Neuronal stem cell (in vitro differentiated cells): ENCODE data around the gene GPRASP2. TPM values are rescaled to one million over a fixed set of nuclear protein-coding genes. Genes with fewer than 3 reads are reported as not detected.
"Not testable (repeated sequence)": the region's sequence is repeated elsewhere in the genome, so short reads cannot be mapped to it uniquely, and the experiment has no call there.

ENCODE experiments used
- DNase-seq: peaks from one replicate; pipeline ENCODE4 v3.0.0-alpha.2; 2013; ENCODE audit warnings: low spot score
- H2AFZ ChIP-seq: one replicate; pipeline ENCODE4 v1.6.1; 2013; ENCODE audit warnings: mild to moderate bottlenecking, low read length, inconsistent platforms
- H2AK5ac ChIP-seq: 2 replicates; pipeline ENCODE4 v1.6.1; 2013; ENCODE audit warnings: low read depth, mild to moderate bottlenecking, inconsistent platforms, low read length, moderate library complexity, mixed read lengths
- H2BK120ac ChIP-seq: 2 replicates; pipeline ENCODE4 v1.6.1; 2013; ENCODE audit warnings: low read depth, mild to moderate bottlenecking, inconsistent platforms, low read length, moderate library complexity, mixed read lengths
- H2BK12ac ChIP-seq: one replicate; pipeline ENCODE4 v1.6.1; 2013; ENCODE audit warnings: low read length, inconsistent platforms
- H2BK15ac ChIP-seq: 2 replicates; pipeline ENCODE4 v1.6.1; 2013; ENCODE audit warnings: mild to moderate bottlenecking, low read length, inconsistent platforms, mixed read lengths
- H2BK5ac ChIP-seq: one replicate; pipeline ENCODE4 v1.6.1; 2013; ENCODE audit warnings: inconsistent platforms, mild to moderate bottlenecking, low read length, moderate library complexity
- H3K14ac ChIP-seq: one replicate; pipeline ENCODE4 v1.6.1; 2013; ENCODE audit warnings: low read length, inconsistent platforms
- H3K18ac ChIP-seq: 2 replicates; pipeline ENCODE4 v1.6.1; 2013; ENCODE audit warnings: low read length, inconsistent platforms
- H3K23ac ChIP-seq: 2 replicates; pipeline ENCODE4 v1.6.1; 2013; ENCODE audit warnings: low read depth, mild to moderate bottlenecking, mixed read lengths, low read length, inconsistent platforms; ENCODE audit not compliant: poor library complexity
- H3K27ac ChIP-seq: replicated peaks from 3 replicates; pipeline ENCODE4 v1.5.1; 2013; ENCODE audit warnings: low read length, inconsistent platforms
- H3K27me3 ChIP-seq, 3 experiments: 2 replicates each; pipeline ENCODE4 v1.6.1; 2013; ENCODE audit warnings: low read length in 3 of 3, mild to moderate bottlenecking in 2 of 3, inconsistent platforms in 1 of 3, low read depth in 1 of 3, mixed read lengths in 1 of 3, moderate library complexity in 1 of 3; ENCODE audit not compliant: control insufficient read depth in 3 of 3, insufficient read depth in 3 of 3
- H3K36me3 ChIP-seq, 2 donors: replicated peaks in 1 of 2; 2 replicates each; pipeline ENCODE4 v1.6.1; 2013; ENCODE audit warnings: low read length in 2 of 2; ENCODE audit not compliant: control insufficient read depth in 2 of 2, insufficient read depth in 2 of 2
- H3K4ac ChIP-seq: 2 replicates; pipeline ENCODE4 v1.6.1; 2013; ENCODE audit warnings: inconsistent platforms, mild to moderate bottlenecking, low read length, moderate library complexity
- H3K4me1 ChIP-seq, 2 donors: 1 replicate in 1 of 2; 2 replicates in 1 of 2; pipeline ENCODE4 v1.6.1; 2013; ENCODE audit warnings: low read length in 2 of 2, low read depth in 1 of 2; ENCODE audit not compliant: control insufficient read depth in 2 of 2, insufficient read depth in 1 of 2
- H3K4me2 ChIP-seq: one replicate; pipeline ENCODE4 v1.6.1; 2013; ENCODE audit warnings: mild to moderate bottlenecking, low read length, inconsistent platforms; ENCODE audit not compliant: insufficient read depth, poor library complexity, severe bottlenecking
- H3K4me3 ChIP-seq, 2 donors: 2 replicates each; pipeline ENCODE4 v1.5.1; 2013; ENCODE audit warnings: low read length in 2 of 2, mild to moderate bottlenecking in 2 of 2, inconsistent platforms in 1 of 2, moderate library complexity in 1 of 2
- H3K79me1 ChIP-seq: one replicate; pipeline ENCODE4 v1.6.1; 2013; ENCODE audit warnings: low read depth, mild to moderate bottlenecking, inconsistent platforms, low read length, moderate library complexity
- H3K9ac ChIP-seq: one replicate; pipeline ENCODE4 v1.6.1; 2013; ENCODE audit warnings: mild to moderate bottlenecking, low read depth, low read length, inconsistent platforms; ENCODE audit not compliant: poor library complexity
- H3K9me3 ChIP-seq, 2 donors: replicated peaks in 1 of 2; 2 replicates each; pipeline versions ENCODE3 to v1.6.1; 2013; ENCODE audit warnings: low read length in 2 of 2, mild to moderate bottlenecking in 2 of 2, inconsistent platforms in 1 of 2, low read depth in 1 of 2, mixed read lengths in 1 of 2, moderate library complexity in 1 of 2; ENCODE audit not compliant: control insufficient read depth in 2 of 2, insufficient read depth in 1 of 2
- H4K8ac ChIP-seq: one replicate; pipeline ENCODE4 v1.6.1; 2013; ENCODE audit warnings: low read depth, mild to moderate bottlenecking, inconsistent platforms, low read length, moderate library complexity
- H4K91ac ChIP-seq: one replicate; pipeline ENCODE4 v1.6.1; 2013; ENCODE audit warnings: low read length, low read depth, mild to moderate bottlenecking, inconsistent platforms; ENCODE audit not compliant: poor library complexity
- WGBS, 2 donors: extraction: QIAGEN DNeasy Blood & Tissue Kit; methylation state at CpG; one replicate each; pipeline ENCODE4 v1.1.7; 2013; ENCODE audit warnings: missing lambda C conversion rate in 2 of 2, mixed read lengths in 1 of 2; ENCODE audit not compliant: insufficient read length in 2 of 2, insufficient replicate concordance in 1 of 2; ENCODE audit errors: extremely low coverage in 2 of 2; 5-methylcytosine and 5-hydroxymethylcytosine counted together
- polyA plus RNA-seq, 2 experiments: library from polyadenylated mRNA; stranded (reverse); fragments of 200-250 nt; gene quantifications; one replicate each; pipeline ENCODE4 v1.2.3, GENCODE V29; 2013

The GPRASP2 gene
- 18.0 TPM for polyA plus RNA-seq (2013, experiment 1 of 2)
- 17.9 TPM for polyA plus RNA-seq (2013, experiment 2 of 2)

GRCh38 chrX:102712216-102712966, at the start of gene GPRASP2:
TSS of gene GPRASP2 (plus strand) at chrX:102712448. CDS start at chrX:102714870, 2,422 bp downstream.
- Histone ChIP-seq H2AFZ (peak within 1 kb of the TSS; percentile 95), H3K27ac (peak within 1 kb of the TSS; percentile 27), H2BK120ac (no peak within 1 kb of the TSS), H3K79me1 (peaks cover 2% of the 10 kb centered on the region), H4K91ac (no peak within 1 kb of the TSS), H3K36me3 (peaks cover 3 to 23% of the 10 kb centered on the region in 2 donors), H3K4me3 (peak within 1 kb of the TSS; percentile 65 to 95), H3K23ac (peak within 1 kb of the TSS; percentile 65), H3K27me3 (no peaks in the 10 kb centered on the region), H3K9ac (peak within 1 kb of the TSS; percentile 91), H2BK5ac (no peak within 1 kb of the TSS), H3K4me2 (peak within 1 kb of the TSS; percentile 60), H4K8ac (peak within 1 kb of the TSS; percentile 65), H3K4me1 (peaks cover 0 to 4% of the 10 kb centered on the region in 2 donors), H2AK5ac (no peak within 1 kb of the TSS), H3K4ac (no peak within 1 kb of the TSS), H3K9me3 (no peaks in the 10 kb centered on the region), H2BK15ac (no peak within 1 kb of the TSS), H3K18ac (peak within 1 kb of the TSS; percentile 91), H2BK12ac (no peak within 1 kb of the TSS), H3K14ac (peak within 1 kb of the TSS; percentile 82)
- WGBS, 2 donors, result no CpG with 5 or more reads among the region's 68 CpGs
- peak; percentile 57 for DNase-seq

- H3K4me2 ChIP-seq, H2BK5ac ChIP-seq, H2AK5ac ChIP-seq, H3K4me1 ChIP-seq, H3K18ac ChIP-seq, DNase-seq, H3K4ac ChIP-seq, H3K14ac ChIP-seq, H2BK120ac ChIP-seq, H3K9ac ChIP-seq, H4K8ac ChIP-seq, H2BK12ac ChIP-seq, H3K23ac ChIP-seq, H3K27ac ChIP-seq, H3K27me3 ChIP-seq, H2BK15ac ChIP-seq, H3K36me3 ChIP-seq, H3K4me3 ChIP-seq, H3K79me1 ChIP-seq, H3K9me3 ChIP-seq, H2AFZ ChIP-seq, H4K91ac ChIP-seq: not testable (repeated sequence)
- no CpG with 5 or more reads among the region's 4 CpGs for WGBS, 2 donors
Observed at GRCh38 chrX:102663820-102664219, 48.4 kb upstream of the GPRASP2 start.

- H2BK15ac ChIP-seq, H3K4me3 ChIP-seq, H3K9ac ChIP-seq, H3K36me3 ChIP-seq, H2BK120ac ChIP-seq, H3K18ac ChIP-seq, H2BK5ac ChIP-seq, H4K8ac ChIP-seq, DNase-seq, H3K14ac ChIP-seq, H3K9me3 ChIP-seq, H3K4me1 ChIP-seq, H3K27ac ChIP-seq, H3K79me1 ChIP-seq, H4K91ac ChIP-seq, H2AFZ ChIP-seq, H3K27me3 ChIP-seq, H3K4me2 ChIP-seq, H3K23ac ChIP-seq, H2AK5ac ChIP-seq, H2BK12ac ChIP-seq, H3K4ac ChIP-seq: not testable (repeated sequence)
- WGBS, 2 donors, result no CpG with 5 or more reads among the region's 1 CpG
Observed at GRCh38 chrX:102667034-102667433, 45.2 kb upstream of the GPRASP2 start.

- no peak overlapping the region for H3K9ac ChIP-seq
- no peaks in the 10 kb centered on the region for H3K4me1 ChIP-seq
- no peaks in the 10 kb centered on the region for H3K27me3 ChIP-seq
- H2BK12ac ChIP-seq, result no peak overlapping the region
- no peak overlapping the region for H3K23ac ChIP-seq
- no peak overlapping the region for H3K14ac ChIP-seq
- H4K91ac ChIP-seq, result no peak overlapping the region
- no peak overlapping the region for H2BK120ac ChIP-seq
- DNase-seq, result no peak
- peaks cover 0 to 1% of the 10 kb centered on the region in 2 donors for H3K36me3 ChIP-seq
- no peak overlapping the region for H3K18ac ChIP-seq
- no peak overlapping the region for H3K4me2 ChIP-seq
- no CpG with 5 or more reads among the region's 4 CpGs for WGBS, 2 donors
- H4K8ac ChIP-seq, result no peak overlapping the region
- no peak overlapping the region for H2AK5ac ChIP-seq
- no peak overlapping the region for H2AFZ ChIP-seq
- H3K27ac ChIP-seq, result no peak overlapping the region
- H2BK5ac ChIP-seq, result no peak overlapping the region
- H2BK15ac ChIP-seq, result no peak overlapping the region
- H3K79me1 ChIP-seq, result no peaks in the 10 kb centered on the region
- no peak overlapping the region for H3K4ac ChIP-seq
- no peak overlapping the region for H3K4me3 ChIP-seq
- peaks cover 0 to 3% of the 10 kb centered on the region in 2 donors for H3K9me3 ChIP-seq
Observed at GRCh38 chrX:102669526-102669925, 42.7 kb upstream of the GPRASP2 start.
